HG03196 (cell line): Measurements from ENCODE around the gene KCNT1.
"Not testable (repeated sequence)": the region's sequence is repeated elsewhere in the genome, so short reads cannot be mapped to it uniquely, and the experiment has no call there.

ENCODE experiments used
- ATAC-seq: cut with Tn5 transposase; IDR thresholded peaks from one replicate; pipeline ENCODE4 v1.9.1; 2021; ENCODE audit not compliant: unreplicated experiment

The KCNT1 gene

GRCh38 chr9:135701959-135702721 is at the start of gene KCNT1:
Gene KCNT1 (plus strand): TSS chr9:135702185. CDS start chr9:135702259, 74 bp downstream.
- ATAC-seq: no peak

GRCh38 chr9:135655317-135655716 is 46.7 kb upstream of the KCNT1 start:
- no peak for ATAC-seq

GRCh38 chr9:135657416-135657815 is 44.6 kb upstream of the KCNT1 start:
- ATAC-seq: no peak

GRCh38 chr9:135659252-135659651 is 42.7 kb upstream of the KCNT1 start:
- ATAC-seq: no peak

- no peak for ATAC-seq
These were observed 41.6 kb upstream of the KCNT1 start for GRCh38 chr9:135660407-135660806.

GRCh38 chr9:135661816-135662560 is 40.0 kb upstream of the KCNT1 start:
- no peak for ATAC-seq

- no peak for ATAC-seq
These were observed 39.1 kb upstream of the KCNT1 start, which contains the start of gene LCN9 for GRCh38 chr9:135662758-135663450. Gene LCN9 (plus strand): TSS chr9:135663309. CDS start chr9:135663322, 13 bp downstream.

GRCh38 chr9:135663451-135663770 is 38.6 kb upstream of the KCNT1 start:
- no peak for ATAC-seq

GRCh38 chr9:135663857-135664256 is 38.1 kb upstream of the KCNT1 start:
- no peak for ATAC-seq

- no peak for ATAC-seq
These were observed 37.7 kb upstream of the KCNT1 start for GRCh38 chr9:135664266-135664665.

- no peak for ATAC-seq
These were observed 36.9 kb upstream of the KCNT1 start for GRCh38 chr9:135664801-135665794.

- no peak for ATAC-seq
These were observed 36.2 kb upstream of the KCNT1 start for GRCh38 chr9:135665795-135666189.

GRCh38 chr9:135666534-135667462 is 35.2 kb upstream of the KCNT1 start:
- ATAC-seq: no peak

- no peak for ATAC-seq
These were observed 34.5 kb upstream of the KCNT1 start for GRCh38 chr9:135667463-135668001.

GRCh38 chr9:135669018-135669417 is 33.0 kb upstream of the KCNT1 start:
- not testable (repeated sequence) for ATAC-seq

- no peak for ATAC-seq
These were observed 32.2 kb upstream of the KCNT1 start for GRCh38 chr9:135669616-135670285.

- ATAC-seq: no peak
These were observed 31.0 kb upstream of the KCNT1 start for GRCh38 chr9:135670721-135671590.

GRCh38 chr9:135671591-135672041 is 30.4 kb upstream of the KCNT1 start:
- no peak for ATAC-seq
